ENCODE measurements around the gene DDX54.
A peak's percentile ranks its signal among the peaks of the same experiment; 100 is the strongest.

Gene DDX54

GRCh38 chr12:113196990-113197389, 11.7 kb upstream of the DDX54 start:
- Histone ChIP-seq H3K4me3 (ENCODE audit: low read depth in 1 of 2, low read length in 2 of 2) (no peak overlapping the region), H2AFZ (ENCODE audit: low read depth, low read length) (no peak overlapping the region), H3K79me2 (ENCODE audit: insufficient read depth, low read length) (no peaks in the 10 kb centered on the region), H3K9ac (ENCODE audit: low read depth, low read length) (no peak overlapping the region), H3K27ac (ENCODE audit: low read length) (0 out of 2 replicates have a peak overlapping the region, but pooled peaks have one; percentile 21), H4K20me1 (ENCODE audit: insufficient read depth, low read length) (no peaks in the 10 kb centered on the region), H3K4me1 (ENCODE audit: insufficient read depth, low read length) (no peaks in the 10 kb centered on the region), H3K36me3 (ENCODE audit: insufficient read depth, low read length) (peaks cover 10% of the 10 kb centered on the region), H3K4me2 (ENCODE audit: insufficient read depth, low read length) (no peak overlapping the region), H3K27me3 (ENCODE audit: insufficient read depth, low read length, poor library complexity) (no peaks in the 10 kb centered on the region), H3K9me3 (ENCODE audit: insufficient read depth, low read length, severe bottlenecking) (no peaks in the 10 kb centered on the region)
- DNase-seq (peak; percentile 81), ATAC-seq (ENCODE audit: insufficient read depth, low read depth) (peak; percentile 94)
- TF ChIP-seq CTCF (IDR thresholded peaks at IDR 0.05; ENCODE audit: borderline replicate concordance, extremely low read depth, low read length, poor library complexity, severe bottlenecking), result peak; percentile 82
- TF ChIP-seq EZH2 (IDR thresholded peaks at IDR 0.05; ENCODE audit: borderline replicate concordance, low read depth, low read length, severe bottlenecking), result no peak

GRCh38 chr12:113196582-113196981, 11.3 kb upstream of the DDX54 start:
- Histone ChIP-seq H3K79me2 (ENCODE audit: insufficient read depth, low read length) (no peaks in the 10 kb centered on the region), H3K27ac (ENCODE audit: low read length) (no peak overlapping the region), H3K4me3 (ENCODE audit: low read depth in 1 of 2, low read length in 2 of 2) (no peak overlapping the region), H3K4me2 (ENCODE audit: insufficient read depth, low read length) (no peak overlapping the region), H3K36me3 (ENCODE audit: insufficient read depth, low read length) (peaks cover 14% of the 10 kb centered on the region), H3K27me3 (ENCODE audit: insufficient read depth, low read length, poor library complexity) (no peaks in the 10 kb centered on the region), H3K9ac (ENCODE audit: low read depth, low read length) (no peak overlapping the region), H4K20me1 (ENCODE audit: insufficient read depth, low read length) (no peaks in the 10 kb centered on the region), H2AFZ (ENCODE audit: low read depth, low read length) (no peak overlapping the region), H3K9me3 (ENCODE audit: insufficient read depth, low read length, severe bottlenecking) (no peaks in the 10 kb centered on the region), H3K4me1 (ENCODE audit: insufficient read depth, low read length) (no peaks in the 10 kb centered on the region)
- ATAC-seq (ENCODE audit: insufficient read depth, low read depth), result peak; percentile 6; the same call in 1 of the 3 replicates
- no peak for DNase-seq
- no peak for TF ChIP-seq EZH2 (IDR thresholded peaks at IDR 0.05; ENCODE audit: borderline replicate concordance, low read depth, low read length, severe bottlenecking)
- TF ChIP-seq CTCF (IDR thresholded peaks at IDR 0.05; ENCODE audit: borderline replicate concordance, extremely low read depth, low read length, poor library complexity, severe bottlenecking), result no peak

GRCh38 chr12:113195598-113195997, 10.3 kb upstream of the DDX54 start:
- no peak overlapping the region for H3K4me3 ChIP-seq (ENCODE audit: low read depth in 1 of 2, low read length in 2 of 2)
- H3K27ac ChIP-seq (ENCODE audit: low read length), result no peak overlapping the region
- peaks cover 24% of the 10 kb centered on the region for H3K36me3 ChIP-seq (ENCODE audit: insufficient read depth, low read length)
- H3K9ac ChIP-seq (ENCODE audit: low read depth, low read length), result no peak overlapping the region
- no peak overlapping the region for H3K4me2 ChIP-seq (ENCODE audit: insufficient read depth, low read length)
- no peak overlapping the region for H2AFZ ChIP-seq (ENCODE audit: low read depth, low read length)
- no peak for TF ChIP-seq CTCF (IDR thresholded peaks at IDR 0.05; ENCODE audit: borderline replicate concordance, extremely low read depth, low read length, poor library complexity, severe bottlenecking)
- TF ChIP-seq EZH2 (IDR thresholded peaks at IDR 0.05; ENCODE audit: borderline replicate concordance, low read depth, low read length, severe bottlenecking), result no peak
- no peaks in the 10 kb centered on the region for H3K9me3 ChIP-seq (ENCODE audit: insufficient read depth, low read length, severe bottlenecking)
- DNase-seq, result no peak
- no peaks in the 10 kb centered on the region for H3K79me2 ChIP-seq (ENCODE audit: insufficient read depth, low read length)
- 0 out of 2 replicates have a peak, but pooled peaks cover 4% of the 10 kb centered on the region for H4K20me1 ChIP-seq (ENCODE audit: insufficient read depth, low read length)
- no peak for ATAC-seq (ENCODE audit: insufficient read depth, low read depth)
- H3K4me1 ChIP-seq (ENCODE audit: insufficient read depth, low read length), result no peaks in the 10 kb centered on the region
- no peaks in the 10 kb centered on the region for H3K27me3 ChIP-seq (ENCODE audit: insufficient read depth, low read length, poor library complexity)

GRCh38 chr12:113194971-113195391, 9.7 kb upstream of the DDX54 start:
- no peak overlapping the region for H3K4me3 ChIP-seq (ENCODE audit: low read depth in 1 of 2, low read length in 2 of 2)
- H3K9me3 ChIP-seq (ENCODE audit: insufficient read depth, low read length, severe bottlenecking), result no peaks in the 10 kb centered on the region
- no peak for ATAC-seq (ENCODE audit: insufficient read depth, low read depth)
- no peaks in the 10 kb centered on the region for H3K4me1 ChIP-seq (ENCODE audit: insufficient read depth, low read length)
- no peak overlapping the region for H3K9ac ChIP-seq (ENCODE audit: low read depth, low read length)
- H3K36me3 ChIP-seq (ENCODE audit: insufficient read depth, low read length), result peaks cover 29% of the 10 kb centered on the region
- H3K27ac ChIP-seq (ENCODE audit: low read length), result no peak overlapping the region
- H4K20me1 ChIP-seq (ENCODE audit: insufficient read depth, low read length), result 0 out of 2 replicates have a peak, but pooled peaks cover 4% of the 10 kb centered on the region
- DNase-seq, result no peak
- H3K27me3 ChIP-seq (ENCODE audit: insufficient read depth, low read length, poor library complexity), result no peaks in the 10 kb centered on the region
- no peak for TF ChIP-seq EZH2 (IDR thresholded peaks at IDR 0.05; ENCODE audit: borderline replicate concordance, low read depth, low read length, severe bottlenecking)
- no peak for TF ChIP-seq CTCF (IDR thresholded peaks at IDR 0.05; ENCODE audit: borderline replicate concordance, extremely low read depth, low read length, poor library complexity, severe bottlenecking)
- H2AFZ ChIP-seq (ENCODE audit: low read depth, low read length), result no peak overlapping the region
- H3K79me2 ChIP-seq (ENCODE audit: insufficient read depth, low read length), result no peaks in the 10 kb centered on the region
- H3K4me2 ChIP-seq (ENCODE audit: insufficient read depth, low read length), result no peak overlapping the region

All from DND-41 (cell line).